ENCODE results near the gene ACTG1.
A peak's percentile ranks its signal among the peaks of the same experiment; 100 is the strongest.

ACTG1 gene

DNA sequence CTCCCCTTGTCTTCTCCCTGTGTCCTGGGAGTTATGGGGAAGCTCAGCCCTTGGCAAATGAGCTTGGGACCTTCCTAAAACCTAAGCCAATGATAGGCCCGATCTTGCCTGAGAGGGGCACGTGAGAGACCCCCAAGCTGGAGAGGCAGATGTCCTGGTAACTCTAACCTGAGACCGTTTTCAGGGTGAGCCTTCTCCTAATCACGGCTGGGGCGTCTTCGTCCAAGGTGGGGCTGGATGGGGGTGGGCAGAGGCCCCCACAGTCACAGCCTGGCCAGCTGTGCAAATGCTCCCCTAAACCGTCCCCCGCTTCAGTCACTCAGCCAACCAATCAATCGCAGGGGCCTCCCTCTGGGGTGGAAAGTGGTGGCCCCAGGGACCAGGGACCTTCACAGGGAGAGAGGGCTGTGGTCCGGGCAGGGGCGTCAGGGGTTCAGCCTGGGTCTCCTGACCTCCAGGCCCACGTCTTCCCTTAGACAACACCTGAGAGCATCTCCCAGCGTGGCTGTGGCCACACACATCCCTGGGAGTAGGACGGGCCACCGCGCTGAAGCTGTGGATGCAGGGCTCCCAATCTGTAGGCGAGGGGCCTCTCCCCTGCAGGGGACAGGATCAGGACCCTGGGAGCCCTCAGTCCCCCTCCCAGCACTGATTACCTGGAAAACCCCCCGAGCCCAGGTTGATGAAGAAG lies 30.6 kb downstream of the ACTG1 start:
- Histone ChIP-seq H3K4me3 (ENCODE audit: low read depth, low read length) (no peak overlapping the region), H3K27me3 (no peaks in the 10 kb centered on the region), H3K36me3 (no peaks in the 10 kb centered on the region), H3K4me1 (peaks cover 7% of the 10 kb centered on the region), H3K9me3 (no peaks in the 10 kb centered on the region)
- no peak for DNase-seq
- TF ChIP-seq CTCF (IDR thresholded peaks at IDR 0.05; ENCODE audit: low read depth, low read length): no peak

DNA sequence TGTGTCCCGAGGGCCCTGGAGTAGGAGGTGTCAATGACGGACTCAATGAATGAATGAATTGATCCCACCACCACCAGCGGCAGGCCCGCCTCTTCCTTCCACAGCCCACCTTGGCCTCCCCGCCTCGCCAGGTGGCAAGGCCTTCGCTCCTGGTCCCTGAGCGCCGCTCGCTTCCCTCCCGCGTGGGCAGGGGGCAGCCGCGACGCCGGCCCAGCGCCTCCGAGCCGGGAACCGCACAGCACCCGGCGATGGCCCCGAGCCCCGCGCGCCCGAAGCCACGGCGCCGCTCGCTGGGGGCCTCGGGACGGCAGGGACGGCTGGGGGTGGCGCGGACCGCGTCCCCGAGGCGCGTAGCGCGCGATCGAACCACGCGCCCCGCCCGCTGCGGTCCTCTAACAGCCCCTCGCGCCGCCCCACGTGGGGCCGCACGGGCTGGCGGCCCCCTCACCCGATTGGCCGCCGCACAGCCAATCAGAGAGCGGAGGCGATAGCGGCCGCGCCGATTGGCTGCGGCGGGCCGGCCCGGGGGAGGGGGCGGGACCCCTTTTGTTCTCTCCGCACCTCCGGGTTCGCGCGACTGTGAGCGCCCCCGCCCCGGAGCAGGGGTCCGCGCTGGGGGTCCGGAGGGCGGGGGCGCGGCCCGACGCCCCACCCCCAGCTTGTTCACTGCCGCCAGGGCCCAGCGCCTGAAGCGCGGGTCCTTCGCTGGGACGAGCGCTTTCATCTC lies 31.4 kb downstream of the ACTG1 start:
- Histone ChIP-seq H3K4me3 (ENCODE audit: low read depth, low read length) (no peak overlapping the region), H3K9me3 (no peaks in the 10 kb centered on the region), H3K27me3 (no peaks in the 10 kb centered on the region), H3K4me1 (peaks cover 7% of the 10 kb centered on the region), H3K36me3 (no peaks in the 10 kb centered on the region)
- no peak for TF ChIP-seq CTCF (IDR thresholded peaks at IDR 0.05; ENCODE audit: low read depth, low read length)
- DNase-seq: no peak

- H3K36me3 ChIP-seq: no peaks in the 10 kb centered on the region
- DNase-seq: no peak
- no peak for TF ChIP-seq CTCF (IDR thresholded peaks at IDR 0.05; ENCODE audit: low read depth, low read length)
- H3K9me3 ChIP-seq: no peaks in the 10 kb centered on the region
- peaks cover 7% of the 10 kb centered on the region for H3K4me1 ChIP-seq
- no peak overlapping the region for H3K4me3 ChIP-seq (ENCODE audit: low read depth, low read length)
- H3K27me3 ChIP-seq: no peaks in the 10 kb centered on the region
These were observed 32.2 kb downstream of the ACTG1 start for GRCh38 chr17:81480140-81481072.

DNA sequence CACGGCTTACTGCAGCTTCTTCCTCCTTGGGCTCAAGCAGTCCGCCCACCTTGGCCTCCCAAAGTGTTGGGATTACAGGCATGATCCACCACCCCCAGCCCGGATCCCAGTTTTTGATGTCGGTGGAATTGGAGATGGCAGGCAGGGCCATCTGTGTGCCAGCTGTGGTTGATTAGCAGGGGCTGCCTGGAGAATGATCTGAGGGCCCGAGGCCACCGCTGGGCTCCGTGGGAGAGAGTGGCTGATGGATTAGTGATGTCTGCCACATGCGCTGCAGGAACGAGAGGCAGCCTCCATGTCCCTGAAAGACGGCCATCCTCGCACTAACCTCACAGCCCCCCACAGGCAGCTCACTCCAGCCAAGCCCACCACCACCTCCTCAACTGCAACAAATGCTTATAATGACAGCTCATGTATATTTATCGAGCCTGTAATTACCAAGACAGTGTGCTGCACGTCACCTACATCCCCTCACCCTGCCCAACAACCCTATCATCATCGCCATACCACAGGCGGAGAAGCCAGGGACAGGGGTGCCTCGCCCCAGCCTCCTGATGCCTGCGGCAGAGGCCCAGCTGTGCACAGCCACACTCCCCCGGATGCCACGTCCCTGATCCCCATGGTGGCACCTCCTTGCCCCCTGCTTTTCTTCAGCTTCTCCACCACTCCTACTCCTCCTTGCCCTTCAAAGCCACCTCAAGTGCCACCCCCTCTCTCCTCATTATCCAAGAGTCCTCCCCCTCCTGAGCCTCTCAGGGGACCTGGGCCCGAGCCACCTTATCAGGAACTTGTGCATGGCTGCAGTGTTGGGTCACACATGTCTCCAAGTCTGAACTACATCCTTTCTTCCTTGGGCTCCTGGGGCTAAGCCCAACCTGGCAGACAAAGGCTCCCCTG lies 33.2 kb downstream of the ACTG1 start:
- Histone ChIP-seq H3K4me3 (ENCODE audit: low read depth, low read length) (no peak overlapping the region), H3K4me1 (peaks cover 7% of the 10 kb centered on the region)
- no peak for TF ChIP-seq CTCF (IDR thresholded peaks at IDR 0.05; ENCODE audit: low read depth, low read length)

DNA sequence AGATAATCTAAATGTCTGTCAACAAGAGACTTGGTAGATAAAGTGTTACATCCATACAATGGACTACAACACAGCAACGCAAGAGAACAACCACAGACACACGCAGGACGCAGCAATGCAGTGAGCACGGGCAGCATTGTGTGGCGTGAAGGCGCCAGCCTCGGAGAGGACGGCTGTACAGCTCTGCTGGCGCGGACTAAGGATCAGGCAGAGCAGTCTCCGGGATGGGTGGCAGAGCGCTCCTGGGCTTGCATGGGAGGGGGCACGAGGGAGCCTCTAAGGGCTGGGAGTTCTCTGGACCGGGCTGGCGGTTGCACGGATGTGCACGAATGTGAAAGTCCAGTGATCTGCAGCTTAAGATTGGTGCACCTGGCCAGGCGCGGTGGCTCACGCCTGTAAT lies 34.5 kb downstream of the ACTG1 start:
- Histone ChIP-seq H3K4me1 (peaks cover 5% of the 10 kb centered on the region), H3K4me3 (ENCODE audit: low read depth, low read length) (no peak overlapping the region), H3K9me3 (no peaks in the 10 kb centered on the region), H3K27me3 (no peaks in the 10 kb centered on the region), H3K36me3 (no peaks in the 10 kb centered on the region)
- DNase-seq: no peak
- TF ChIP-seq CTCF (IDR thresholded peaks at IDR 0.05; ENCODE audit: low read depth, low read length): no peak

More for the DNA sequence above, 33.2 kb downstream of the ACTG1 start:
- H3K9me3 ChIP-seq: no peaks in the 10 kb centered on the region
- H3K27me3 ChIP-seq: no peaks in the 10 kb centered on the region
- DNase-seq: peak; percentile 61
- no peaks in the 10 kb centered on the region for H3K36me3 ChIP-seq

All from BE2C (cell line).